ENCODE measurements around the gene TUBA3C. TPM values are rescaled to one million over a fixed set of nuclear protein-coding genes. Genes with fewer than 3 reads are reported as not detected.

The TUBA3C gene
- total and polyA plus RNA-seq, 2 experiments from 2014 or later, result not detected

- no peak for TF ChIP-seq ETS1 (IDR thresholded peaks at IDR 0.05)
- no peak for TF ChIP-seq REST (IDR thresholded peaks at IDR 0.05; ENCODE audit: unreplicated experiment)
- no peak for TF ChIP-seq CTCF (conservative IDR thresholded peaks at IDR 0.05; ENCODE audit: low read depth in 2 of 2)
- TF ChIP-seq CREB1 (CRISPR knock-in tag; IDR thresholded peaks at IDR 0.05; ENCODE audit: low read depth), result no peak
These were observed 21.7 kb downstream of the TUBA3C start (continued) for GRCh38 chr13:19159761-19160420.

- no peak overlapping the region for H3K4me3 ChIP-seq
- ATAC-seq, result no peak
- no peaks in the 10 kb centered on the region for H3F3A ChIP-seq (replicated peaks; ENCODE audit: low read depth)
- no peak overlapping the region for H3K4me2 ChIP-seq
- H3K9me2 ChIP-seq (ENCODE audit: insufficient read depth), result no peaks in the 10 kb centered on the region
- no peaks in the 10 kb centered on the region for H3K79me2 ChIP-seq (replicated peaks; ENCODE audit: insufficient read depth)
- no peak for TF ChIP-seq ZNF331 (CRISPR knock-in tag; IDR thresholded peaks at IDR 0.05; ENCODE audit: low read depth)
- H3K27me3 ChIP-seq (ENCODE audit: insufficient read depth), result no peaks in the 10 kb centered on the region
- H4K20me1 ChIP-seq (replicated peaks; ENCODE audit: insufficient read depth), result no peaks in the 10 kb centered on the region
- Mint-ChIP-seq H3K9me3 (peaks cover 96% of the 10 kb centered on the region), H3K36me3 (ENCODE audit: low read depth) (peaks cover 54% of the 10 kb centered on the region), H3K27me3 (ENCODE audit: insufficient read depth, low read depth, poor library complexity) (peaks cover 6% of the 10 kb centered on the region), H3K4me1 (no peaks in the 10 kb centered on the region), H3K27ac (no peak overlapping the region), H3K4me3 (no peak overlapping the region)
- no peak overlapping the region for H3K27ac ChIP-seq (ENCODE audit: low read depth)
- H3K36me3 ChIP-seq (ENCODE audit: insufficient read depth), result no peaks in the 10 kb centered on the region
- H3K4me1 ChIP-seq (ENCODE audit: insufficient read depth), result no peaks in the 10 kb centered on the region
- no peak overlapping the region for H2AFZ ChIP-seq
- DNase-seq (ENCODE audit: low spot score), result no peak
These were observed 22.4 kb downstream of the TUBA3C start for GRCh38 chr13:19159181-19159580.
